GM19468 (cell line): ENCODE data around the gene KCNK10.

ENCODE experiments used
- ATAC-seq: cut with Tn5 transposase; IDR thresholded peaks from one replicate; pipeline ENCODE4 v1.9.1; 2021; ENCODE audit warnings: mild to moderate bottlenecking, moderate library complexity, moderate number of reproducible peaks; ENCODE audit not compliant: unreplicated experiment; ENCODE audit errors: extremely low read depth

Gene KCNK10

GRCh38 chr14:88233915-88234314 lies 89.2 kb downstream of the KCNK10 start:
- ATAC-seq: no peak

DNA sequence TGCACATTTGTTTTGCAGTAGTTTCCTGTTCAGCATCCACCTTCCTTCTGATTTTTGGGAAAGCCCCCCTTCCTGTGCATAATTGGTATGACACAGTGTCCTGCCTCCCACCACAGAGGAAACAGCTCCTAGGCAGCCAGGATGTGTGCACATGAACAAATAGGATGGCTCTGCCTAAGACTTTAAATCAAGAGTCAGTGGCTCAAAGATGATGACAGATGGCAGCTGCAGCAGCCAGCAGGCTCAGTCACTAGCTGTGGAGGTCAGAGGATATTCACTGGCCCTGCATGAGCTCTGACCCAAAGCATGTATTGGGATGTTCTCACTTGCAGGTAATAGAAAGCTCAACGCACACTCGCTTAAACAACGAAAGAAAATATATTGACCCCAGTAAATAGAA lies 90.3 kb downstream of the KCNK10 start:
- no peak for ATAC-seq

- ATAC-seq: no peak
Observed at GRCh38 chr14:88231603-88232002, 91.5 kb downstream of the KCNK10 start.

- no peak for ATAC-seq
Observed at GRCh38 chr14:88229428-88229827, 93.6 kb downstream of the KCNK10 start.

DNA sequence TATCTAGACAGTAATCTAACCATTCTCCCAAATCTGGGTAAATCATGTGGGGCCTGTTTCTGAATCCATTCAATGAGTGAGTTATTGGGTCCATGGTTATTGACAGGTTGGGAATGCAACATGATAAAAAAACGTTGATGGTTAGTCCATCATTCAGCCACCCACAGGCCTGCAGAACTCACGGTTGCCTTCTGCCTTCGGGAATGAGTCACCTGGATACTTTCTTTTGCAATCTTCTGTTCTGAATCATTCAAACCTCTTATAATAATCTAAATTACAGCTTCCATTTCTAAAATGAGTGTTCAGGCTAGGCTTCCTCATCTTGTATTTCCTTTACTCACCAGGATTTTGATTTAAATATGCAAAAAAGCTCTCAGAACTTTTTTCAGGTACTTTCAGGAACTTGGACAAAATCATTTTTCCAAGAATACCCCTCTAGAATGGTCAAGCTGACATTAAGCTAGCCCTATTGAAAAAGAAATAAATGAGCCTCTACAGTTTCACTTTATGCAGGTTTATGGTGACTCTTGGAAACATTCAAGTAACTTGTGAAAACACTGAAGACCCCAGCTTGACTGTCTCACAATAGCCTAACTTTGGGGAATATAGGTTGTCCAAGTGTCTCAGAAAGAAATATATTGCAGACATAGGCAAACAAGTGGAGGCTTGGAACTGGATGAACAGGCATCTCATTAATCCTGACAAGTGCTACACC lies 94.4 kb downstream of the KCNK10 start:
- ATAC-seq: no peak

DNA sequence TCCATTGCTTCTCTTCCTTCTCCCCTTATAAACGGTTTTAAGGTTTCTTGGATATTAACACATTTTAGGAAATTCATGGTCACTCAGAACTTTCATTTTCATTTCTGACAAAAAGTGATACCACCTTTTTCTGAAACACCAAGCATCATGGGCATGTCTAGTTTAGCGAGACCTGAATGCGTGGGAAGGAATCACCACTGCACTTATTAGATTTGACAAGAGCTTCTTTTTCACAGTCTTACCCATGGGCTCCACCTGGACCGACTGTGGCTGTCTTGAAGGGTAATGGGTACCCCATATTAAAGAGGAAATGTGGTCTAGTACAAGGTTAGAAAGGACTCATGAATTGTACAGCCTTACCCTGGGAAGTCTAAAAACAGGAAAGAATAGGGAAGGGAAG lies 95.4 kb downstream of the KCNK10 start:
- ATAC-seq: no peak

GRCh38 chr14:88225721-88226120 lies 97.3 kb downstream of the KCNK10 start:
- ATAC-seq: no peak

DNA sequence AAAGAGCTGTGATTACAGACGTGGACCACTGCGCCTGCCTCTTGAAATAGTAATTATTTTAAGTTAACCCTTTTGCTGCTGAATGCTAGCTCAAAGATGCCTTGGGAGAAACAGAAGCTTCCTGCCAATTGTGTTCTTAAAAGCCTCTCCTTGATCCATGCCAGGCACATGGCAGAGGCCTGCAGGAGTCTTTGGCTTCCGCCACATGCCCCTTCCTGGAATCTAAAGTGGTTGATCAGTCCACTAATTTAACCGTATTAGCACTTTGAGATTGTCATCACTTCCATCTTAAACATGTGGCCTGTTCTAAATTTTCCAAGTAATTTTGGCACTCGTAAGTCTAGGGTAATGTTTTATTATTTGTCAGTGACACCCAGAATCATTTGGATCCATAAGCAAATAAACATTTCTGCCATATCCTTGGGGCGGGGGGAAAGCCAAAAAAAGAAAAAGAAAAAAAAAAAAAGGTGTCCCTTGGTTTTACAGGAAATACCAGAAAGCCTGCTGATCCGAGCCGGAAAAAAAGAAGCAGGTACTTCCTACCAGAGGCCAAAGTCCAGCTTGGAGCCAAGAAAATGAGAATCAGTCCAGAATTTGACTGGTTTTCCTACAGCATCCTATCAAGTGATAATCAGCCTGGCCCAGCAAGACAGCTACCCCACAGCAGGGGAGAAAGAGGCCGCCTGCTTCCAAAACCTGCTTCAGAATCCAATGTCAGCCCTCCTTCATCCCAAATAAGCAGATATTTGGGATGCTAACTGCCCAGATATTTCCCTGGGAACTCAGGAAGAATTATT lies 104.8 kb downstream of the KCNK10 start:
- ATAC-seq: no peak

GRCh38 chr14:88212691-88213090 lies 110.4 kb downstream of the KCNK10 start:
- no peak for ATAC-seq

GRCh38 chr14:88210426-88210825 lies 112.6 kb downstream of the KCNK10 start:
- no peak for ATAC-seq

DNA sequence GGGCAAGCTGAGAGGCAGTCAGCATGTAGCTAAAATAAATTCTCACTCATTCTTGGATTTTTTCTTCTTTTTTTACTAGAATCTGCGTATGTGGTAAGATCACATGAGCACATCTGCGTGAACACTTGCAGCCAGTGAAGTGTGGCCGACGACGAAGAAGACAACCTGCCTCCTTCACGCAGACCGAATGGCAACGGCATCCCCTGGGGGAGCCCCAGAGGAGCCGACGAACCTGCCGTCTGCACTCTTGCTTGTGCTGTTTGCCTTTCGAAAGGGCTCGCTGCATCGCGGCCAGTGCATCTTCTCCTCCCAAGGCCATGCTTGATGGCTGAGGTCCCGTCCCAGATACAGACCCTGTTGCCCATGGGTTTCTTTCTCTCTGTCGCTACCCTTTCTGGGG lies 113.8 kb downstream of the KCNK10 start:
- ATAC-seq: peak; percentile 30

DNA sequence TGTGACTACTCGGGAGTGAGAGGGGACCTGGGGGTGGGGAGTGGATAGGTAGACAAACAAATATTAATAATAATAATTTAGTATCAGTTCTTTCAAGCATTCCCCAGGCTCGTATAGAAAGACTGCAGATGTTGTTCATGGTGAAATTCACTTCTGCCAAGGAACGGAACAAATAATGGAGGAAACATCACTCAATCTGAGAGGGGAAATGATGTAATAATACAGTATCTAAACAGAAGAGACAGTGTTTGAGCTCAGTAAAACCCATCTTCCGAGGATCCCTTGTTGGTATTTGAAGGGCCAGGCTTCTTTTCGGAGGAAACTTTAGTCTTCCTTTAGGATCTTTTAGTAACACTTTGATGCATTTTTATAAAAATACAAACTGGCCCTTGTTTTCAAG lies 114.2 kb downstream of the KCNK10 start:
- no peak for ATAC-seq

DNA sequence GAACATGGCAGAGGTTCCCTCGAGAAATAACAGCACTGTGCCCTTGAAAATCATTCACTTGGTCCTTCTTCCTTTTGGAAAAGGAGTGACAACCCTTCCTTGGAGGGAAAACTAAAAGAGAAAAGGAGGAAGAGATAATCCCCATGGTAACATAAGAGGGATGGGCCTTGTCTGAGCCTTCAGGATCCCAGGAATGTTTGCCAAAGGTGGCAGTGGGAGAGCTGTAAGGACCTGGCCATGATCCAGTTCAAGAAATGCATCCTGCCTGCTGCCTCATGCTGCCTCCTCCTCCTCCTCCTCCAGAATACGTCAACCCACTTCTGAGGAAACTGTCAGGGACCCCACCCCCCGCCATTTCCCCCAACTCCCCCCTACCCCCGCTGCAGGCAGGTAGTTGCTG lies 118.8 kb downstream of the KCNK10 start:
- ATAC-seq: no peak

DNA sequence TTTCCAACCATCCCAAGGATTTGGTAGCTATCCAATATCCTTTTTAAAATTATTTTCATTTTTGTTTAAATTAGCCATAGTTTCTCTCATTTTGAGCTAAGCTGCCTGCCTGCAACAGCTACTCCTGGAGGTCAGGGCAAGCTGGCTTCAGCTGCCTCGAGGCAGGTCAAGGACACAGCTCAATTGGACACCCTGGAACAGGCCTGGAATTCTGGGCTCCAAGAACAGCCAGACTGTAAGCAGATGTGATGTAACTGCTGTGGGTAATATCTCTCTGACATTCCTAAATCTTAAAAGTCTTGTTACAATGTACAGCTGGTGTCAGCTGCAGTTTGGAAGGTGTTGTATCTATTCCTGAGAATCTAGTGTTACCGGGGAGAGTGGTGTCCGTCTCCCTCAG lies 119.8 kb downstream of the KCNK10 start:
- no peak for ATAC-seq

- no peak for ATAC-seq
Observed at GRCh38 chr14:88202286-88202685, 120.8 kb downstream of the KCNK10 start.

DNA sequence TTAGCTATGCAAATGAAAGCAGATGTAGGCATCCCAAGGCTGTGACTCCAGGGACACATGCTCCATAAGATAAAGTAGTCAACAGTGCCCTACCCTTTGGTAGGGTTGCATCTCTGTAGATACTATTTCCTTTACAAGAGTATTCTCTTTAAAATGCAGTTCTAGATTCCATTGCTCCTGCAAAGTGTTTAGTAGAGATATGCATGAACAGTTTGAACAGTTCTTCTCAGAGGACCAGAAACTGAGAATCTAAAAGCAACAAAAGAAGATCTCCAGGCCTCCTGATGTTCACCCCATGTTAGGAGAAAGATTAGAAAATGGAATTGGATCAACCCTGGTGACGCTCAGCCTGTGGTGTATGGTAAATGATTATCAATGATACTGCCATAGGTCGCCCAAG lies 121.2 kb downstream of the KCNK10 start:
- ATAC-seq: no peak

DNA sequence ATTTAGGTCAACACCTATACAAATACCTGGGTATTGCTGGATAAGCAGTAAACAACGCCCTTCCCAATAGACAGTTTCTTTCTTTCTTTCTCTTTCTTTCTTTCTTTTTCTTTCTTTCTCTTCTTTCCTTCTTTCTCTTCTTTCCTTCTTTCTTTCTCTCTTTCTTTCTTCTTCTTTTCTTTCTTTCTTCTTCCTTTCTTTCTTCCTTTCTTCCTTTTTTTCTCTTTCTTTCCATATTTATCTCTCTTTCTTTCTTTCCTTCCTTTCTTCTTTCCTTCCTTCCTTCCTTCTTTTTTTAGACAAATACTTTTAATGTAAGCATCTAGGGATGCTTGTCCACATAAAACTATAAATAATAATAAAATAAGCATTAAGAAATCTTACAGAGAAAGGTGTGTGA lies 123.2 kb downstream of the KCNK10 start:
- no peak for ATAC-seq

DNA sequence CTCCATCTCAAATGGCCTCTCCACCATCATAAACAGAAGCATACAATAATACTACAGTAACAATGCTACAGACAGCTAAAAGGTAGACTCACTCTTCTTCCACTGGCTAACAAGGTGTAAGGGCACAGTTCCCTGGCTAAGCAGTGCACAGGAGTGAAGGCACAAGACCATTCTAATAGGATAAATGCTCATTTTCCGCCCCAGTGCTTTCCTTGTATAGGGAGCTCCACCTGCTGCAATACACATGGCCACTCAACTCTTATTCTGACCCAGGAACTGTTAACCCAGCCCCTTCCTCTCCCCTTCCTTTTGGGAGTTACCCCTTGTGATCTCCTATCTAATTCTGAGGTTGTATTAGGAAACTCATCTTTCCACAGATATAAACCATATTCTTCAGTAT lies 124.6 kb downstream of the KCNK10 start:
- ATAC-seq: no peak

DNA sequence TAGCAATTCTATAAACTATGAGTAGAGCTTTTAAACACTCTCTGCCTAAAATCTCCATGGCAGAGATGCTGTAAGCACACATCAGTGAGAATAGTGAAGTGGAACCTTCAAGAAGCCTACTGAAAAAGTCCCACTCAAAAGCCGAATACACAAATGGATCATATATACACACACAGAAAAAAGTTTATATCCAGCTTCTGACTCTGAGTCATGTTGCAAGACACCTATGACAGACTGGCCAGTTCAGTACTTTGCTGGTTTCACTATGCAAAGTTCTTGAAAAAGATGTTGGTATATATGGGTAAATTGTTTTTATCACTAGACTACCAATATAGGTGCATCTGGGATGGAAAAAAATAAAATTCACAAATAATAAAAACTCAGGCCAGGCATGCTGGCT lies 126.1 kb downstream of the KCNK10 start:
- no peak for ATAC-seq

GRCh38 chr14:88196116-88196890 lies 126.8 kb downstream of the KCNK10 start:
- ATAC-seq: no peak

DNA sequence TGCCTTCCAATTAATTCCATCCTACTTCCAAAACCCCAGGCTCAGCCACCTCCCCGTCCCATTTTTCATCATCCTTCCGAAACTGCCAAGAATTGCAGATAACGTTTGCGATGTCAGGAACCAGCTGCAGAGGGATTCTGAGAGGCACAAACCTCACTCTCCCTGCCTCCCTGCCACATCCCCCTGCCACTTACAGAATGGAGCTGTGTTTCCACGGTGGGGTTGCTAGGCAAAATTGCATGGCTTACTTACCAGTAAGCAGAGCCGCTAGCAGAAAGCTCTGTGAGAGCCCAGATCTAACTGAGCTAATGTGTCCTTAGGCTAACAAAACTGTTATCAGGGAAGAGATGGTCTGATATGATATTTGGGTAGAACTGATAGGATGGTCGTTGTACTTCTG lies 127.4 kb downstream of the KCNK10 start:
- no peak for ATAC-seq
